Rectal smooth muscle tissue (tissue), 1 donor: ENCODE results near the gene FARSB.
A peak's percentile ranks its signal among the peaks of the same experiment; 100 is the strongest.
"Not testable (repeated sequence)": the region's sequence is repeated elsewhere in the genome, so short reads cannot be mapped to it uniquely, and the experiment has no call there.

Experiments
- H3K27ac ChIP-seq: one replicate; pipeline ENCODE4 v1.7.0; 2013; ENCODE audit warnings: low read depth, low read length, inconsistent platforms
- H3K27me3 ChIP-seq: one replicate; pipeline ENCODE4 v1.7.0; 2013; ENCODE audit warnings: low read length; ENCODE audit not compliant: control insufficient read depth, insufficient read depth
- H3K36me3 ChIP-seq: one replicate; pipeline ENCODE4 v1.7.0; 2013; ENCODE audit warnings: low read length; ENCODE audit not compliant: control insufficient read depth, insufficient read depth
- H3K4me1 ChIP-seq: one replicate; pipeline ENCODE4 v1.7.0; 2013; ENCODE audit warnings: low read length; ENCODE audit not compliant: control insufficient read depth, insufficient read depth
- H3K4me3 ChIP-seq: one replicate; pipeline ENCODE4 v1.7.0; 2013; ENCODE audit warnings: low read length
- H3K9ac ChIP-seq: one replicate; pipeline ENCODE4 v1.7.0; 2013; ENCODE audit warnings: low read length

Gene FARSB

DNA sequence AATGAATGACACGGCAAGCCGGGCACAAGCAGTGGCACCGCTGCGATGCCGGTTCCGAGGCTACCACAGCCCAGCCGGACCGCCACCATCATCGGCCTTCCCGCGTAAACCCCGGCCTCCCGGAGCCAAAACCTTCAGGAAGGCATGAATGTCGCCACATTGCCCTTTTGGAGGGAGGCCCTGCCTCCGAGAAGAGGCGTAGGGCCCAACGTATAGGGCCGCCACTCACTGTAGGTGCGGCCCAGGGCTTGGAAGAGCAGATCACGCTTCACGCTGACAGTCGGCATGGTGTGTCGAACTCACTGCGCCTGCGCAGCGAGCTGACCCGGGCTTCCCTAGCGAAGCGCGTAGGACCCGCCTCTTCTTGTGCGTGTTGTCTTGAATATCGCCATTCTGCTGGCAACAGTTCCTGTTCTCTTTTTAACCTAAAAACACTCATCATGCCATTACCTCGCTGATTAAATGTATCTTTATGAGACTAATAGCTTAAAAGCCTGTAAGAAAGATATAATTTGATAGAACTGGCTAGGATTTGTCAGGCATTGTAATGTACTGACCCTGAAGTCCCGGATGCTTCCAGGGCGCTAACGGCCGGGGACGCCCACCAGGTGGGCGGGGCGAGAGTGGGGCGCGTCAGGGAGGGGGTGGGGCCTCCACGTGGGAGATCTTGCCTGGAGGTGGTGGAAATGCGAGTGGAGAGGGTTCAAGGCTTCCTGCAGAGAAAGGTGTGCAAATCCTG lies at the start of gene FARSB:
FARSB (minus strand) TSS at position 306 of the 739 bp plus-strand sequence; CDS start at position 287, 19 bp downstream.
- peak within 1 kb of the TSS; percentile 56 for H3K9ac ChIP-seq
- H3K4me1 ChIP-seq: peaks cover 8% of the 10 kb centered on the region

DNA sequence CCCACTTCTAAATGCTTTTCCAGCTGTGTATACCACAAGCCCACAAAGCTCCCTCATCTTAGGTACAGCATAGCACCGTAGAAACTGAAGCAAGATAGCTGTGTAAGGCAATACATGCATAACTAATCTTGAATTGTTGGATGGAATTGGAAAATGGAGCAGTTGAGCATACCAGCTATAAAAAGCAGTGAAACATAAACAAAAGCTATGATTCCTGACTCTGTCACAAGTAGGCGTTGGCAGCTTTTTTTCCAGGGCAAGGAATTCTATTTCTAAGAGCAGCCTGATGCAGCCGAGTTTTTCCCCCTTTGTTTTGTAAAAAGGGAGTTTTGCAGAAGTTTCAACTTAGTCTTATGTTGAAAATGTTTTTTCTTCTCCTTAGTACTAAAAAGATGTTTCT lies 48.0 kb upstream of the FARSB start:
- Histone ChIP-seq H3K36me3 (no peaks in the 10 kb centered on the region), H3K4me3 (no peak overlapping the region), H3K27ac (no peak overlapping the region), H3K27me3 (no peaks in the 10 kb centered on the region), H3K9ac (no peak overlapping the region), H3K4me1 (no peaks in the 10 kb centered on the region)

More for the DNA sequence above, at the start of gene FARSB:
- Histone ChIP-seq H3K4me3 (peak within 1 kb of the TSS; percentile 77), H3K36me3 (no peaks in the 10 kb centered on the region), H3K27ac (peak within 1 kb of the TSS; percentile 93), H3K27me3 (no peaks in the 10 kb centered on the region)

DNA sequence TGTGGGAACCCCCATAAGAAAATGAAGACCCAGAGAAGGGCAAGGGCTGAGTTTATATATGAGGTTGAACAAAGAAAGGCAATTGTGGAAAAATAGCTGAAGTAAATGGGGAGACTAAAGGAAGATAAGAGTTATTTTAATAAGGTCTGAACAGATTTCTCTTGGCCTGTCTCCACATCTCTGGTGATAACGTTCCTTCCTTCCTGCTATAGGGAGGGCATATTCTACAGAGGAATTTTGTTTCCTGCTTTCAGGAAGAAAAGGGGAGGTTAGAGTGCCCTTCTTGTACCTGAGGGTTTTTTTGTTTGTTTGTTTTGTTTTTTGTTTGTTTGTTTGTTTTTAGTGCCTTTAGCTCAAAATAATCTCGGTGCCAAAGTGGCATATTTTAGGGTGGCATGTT lies 47.2 kb upstream of the FARSB start:
- Histone ChIP-seq H3K4me3 (no peak overlapping the region), H3K9ac (no peak overlapping the region), H3K27ac (no peak overlapping the region), H3K4me1 (no peaks in the 10 kb centered on the region), H3K36me3 (no peaks in the 10 kb centered on the region), H3K27me3 (no peaks in the 10 kb centered on the region)

DNA sequence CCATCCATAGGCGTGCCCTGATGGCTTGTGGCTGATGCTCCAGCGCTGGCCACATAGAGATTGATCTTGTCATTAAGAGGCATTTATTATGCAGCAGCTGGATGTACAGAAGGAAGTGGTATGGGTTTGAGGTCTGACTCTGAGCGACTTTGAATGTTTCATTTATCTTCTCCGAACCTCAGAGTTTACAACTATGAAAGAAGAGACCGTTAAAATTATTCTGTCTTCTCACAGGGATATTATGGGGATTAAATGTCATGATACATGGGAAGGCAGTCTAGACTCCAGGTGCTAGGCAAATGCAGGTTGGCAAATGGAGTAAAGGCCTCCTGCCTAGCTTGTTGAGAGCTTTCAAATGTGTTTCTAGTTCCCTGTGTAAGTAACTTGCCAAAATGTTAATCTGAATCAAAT lies 45.8 kb upstream of the FARSB start:
- no peak overlapping the region for H3K4me3 ChIP-seq
- H3K36me3 ChIP-seq: no peaks in the 10 kb centered on the region
- H3K4me1 ChIP-seq: no peaks in the 10 kb centered on the region
- no peaks in the 10 kb centered on the region for H3K27me3 ChIP-seq
- no peak overlapping the region for H3K27ac ChIP-seq
- H3K9ac ChIP-seq: no peak overlapping the region

DNA sequence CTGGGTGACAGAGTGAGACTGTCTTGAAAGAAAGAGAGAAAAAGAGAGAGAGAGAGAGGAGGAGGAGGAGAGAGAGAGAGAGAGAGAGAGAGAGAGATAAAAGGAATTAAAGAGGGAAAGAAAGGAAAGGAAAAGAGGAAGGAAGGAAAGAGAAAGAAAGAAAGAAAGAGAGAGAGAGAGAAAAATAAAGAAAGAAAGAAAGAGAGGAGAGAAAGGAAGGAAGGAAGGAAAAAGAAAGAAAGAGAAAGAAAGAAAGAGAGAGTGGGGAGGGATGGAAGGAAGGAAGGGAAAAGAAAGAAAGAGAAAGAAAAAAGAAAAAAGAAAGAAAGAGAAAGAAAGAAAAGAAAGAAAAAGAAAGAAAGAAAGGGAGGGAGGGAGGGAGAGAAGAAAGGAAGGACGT lies 45.3 kb upstream of the FARSB start:
- no peak overlapping the region for H3K9ac ChIP-seq
- no peaks in the 10 kb centered on the region for H3K27me3 ChIP-seq
- no peak overlapping the region for H3K27ac ChIP-seq
- no peaks in the 10 kb centered on the region for H3K4me1 ChIP-seq
- no peaks in the 10 kb centered on the region for H3K36me3 ChIP-seq
- no peak overlapping the region for H3K4me3 ChIP-seq

DNA sequence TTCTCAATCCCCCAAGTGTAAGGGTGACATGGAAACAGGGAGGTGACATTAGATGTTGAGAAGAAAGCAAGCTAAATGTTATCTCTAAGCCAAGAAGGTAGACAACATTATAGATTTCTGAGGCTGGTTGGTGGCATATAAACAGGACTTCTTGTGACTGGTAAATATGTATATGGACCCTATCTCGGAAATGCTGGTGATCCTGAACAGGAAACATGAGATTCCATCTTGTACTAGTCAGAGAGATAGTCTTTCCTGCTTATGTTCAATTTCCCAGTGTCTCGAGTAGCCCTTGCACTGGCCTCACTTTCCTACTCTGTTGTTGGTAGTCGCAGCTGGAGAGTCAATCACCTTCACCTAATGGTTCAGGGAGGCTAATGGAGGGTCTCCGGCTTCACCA lies 42.4 kb upstream of the FARSB start:
- no peaks in the 10 kb centered on the region for H3K36me3 ChIP-seq
- H3K27ac ChIP-seq: no peak overlapping the region
- H3K4me3 ChIP-seq: no peak overlapping the region
- no peaks in the 10 kb centered on the region for H3K4me1 ChIP-seq
- no peak overlapping the region for H3K9ac ChIP-seq
- H3K27me3 ChIP-seq: no peaks in the 10 kb centered on the region

DNA sequence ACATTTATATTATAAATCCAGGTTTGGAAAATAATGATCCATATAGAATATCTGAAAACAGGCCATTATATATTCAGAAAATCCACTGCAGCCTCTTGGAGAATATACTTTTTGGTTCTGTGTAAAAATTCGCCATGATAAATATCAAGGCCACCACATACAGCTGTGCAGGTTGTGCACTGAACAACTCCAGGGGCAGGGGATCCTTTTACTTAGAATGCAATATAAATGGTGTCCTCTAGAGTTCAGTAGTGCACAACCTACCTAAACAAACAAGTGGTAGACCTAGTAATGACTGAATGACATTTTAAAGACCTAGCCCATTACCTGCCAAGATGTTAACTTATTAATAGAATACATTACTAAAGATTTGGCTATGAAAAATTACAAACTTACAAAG lies 37.9 kb upstream of the FARSB start:
- H3K36me3 ChIP-seq: no peaks in the 10 kb centered on the region
- no peak overlapping the region for H3K27ac ChIP-seq

DNA sequence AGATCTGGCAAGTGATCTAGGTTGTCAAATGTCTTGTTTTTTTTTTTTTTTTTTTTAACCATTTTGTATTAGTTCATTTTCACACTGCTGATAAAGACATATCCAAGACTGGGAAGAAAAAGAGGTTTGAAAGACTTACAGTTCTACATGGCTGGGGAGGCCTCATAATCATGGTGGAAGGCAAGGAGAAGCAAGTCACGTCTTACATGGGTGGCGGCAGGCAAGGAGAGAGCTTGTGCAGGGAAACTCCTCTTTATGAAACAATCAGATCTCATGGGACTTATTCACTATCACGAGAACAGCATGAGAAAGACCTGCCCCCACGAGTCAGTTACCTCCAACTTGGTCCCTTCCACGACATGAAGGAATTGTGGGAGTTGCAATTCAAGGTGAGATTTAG lies 37.5 kb upstream of the FARSB start:
- not testable (repeated sequence) for H3K9ac ChIP-seq, H3K27ac ChIP-seq, H3K36me3 ChIP-seq, H3K4me3 ChIP-seq, H3K4me1 ChIP-seq, H3K27me3 ChIP-seq

More for the DNA sequence above, 37.9 kb upstream of the FARSB start:
- no peak overlapping the region for H3K9ac ChIP-seq
- H3K27me3 ChIP-seq: no peaks in the 10 kb centered on the region
- H3K4me3 ChIP-seq: no peak overlapping the region
- no peaks in the 10 kb centered on the region for H3K4me1 ChIP-seq

DNA sequence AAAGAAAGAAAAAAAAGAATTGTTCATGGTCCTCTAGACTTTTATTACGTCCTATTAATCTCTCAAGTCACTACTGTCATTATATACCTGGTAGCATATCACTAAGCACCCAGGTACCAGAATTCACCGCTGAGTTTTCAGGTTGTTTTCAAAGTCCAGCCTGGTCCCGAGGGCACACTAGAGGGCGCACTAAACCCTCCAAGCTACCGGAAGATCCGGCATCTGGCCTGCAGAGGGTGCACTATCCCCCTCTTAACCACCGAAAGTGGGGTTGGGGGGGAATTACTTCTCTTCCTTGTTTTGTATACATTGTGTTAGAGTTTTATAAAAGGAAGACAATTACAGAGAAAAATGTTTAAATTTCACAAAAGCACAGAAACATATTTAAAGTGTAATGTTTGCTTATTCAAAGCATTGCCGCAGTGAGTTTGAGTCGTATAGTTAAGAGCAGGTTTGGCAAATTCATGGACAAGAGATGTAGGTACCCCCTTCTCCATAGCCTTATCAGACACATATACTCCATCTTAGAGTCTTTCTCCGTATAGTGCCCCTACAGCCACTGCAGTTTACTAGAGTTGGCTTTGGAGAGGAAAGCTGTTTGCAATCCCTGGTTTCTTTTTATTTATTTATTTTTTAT lies 34.8 kb upstream of the FARSB start:
- Histone ChIP-seq H3K4me1 (no peaks in the 10 kb centered on the region), H3K4me3 (no peak overlapping the region), H3K9ac (no peak overlapping the region), H3K27ac (no peak overlapping the region), H3K27me3 (no peaks in the 10 kb centered on the region), H3K36me3 (no peaks in the 10 kb centered on the region)

DNA sequence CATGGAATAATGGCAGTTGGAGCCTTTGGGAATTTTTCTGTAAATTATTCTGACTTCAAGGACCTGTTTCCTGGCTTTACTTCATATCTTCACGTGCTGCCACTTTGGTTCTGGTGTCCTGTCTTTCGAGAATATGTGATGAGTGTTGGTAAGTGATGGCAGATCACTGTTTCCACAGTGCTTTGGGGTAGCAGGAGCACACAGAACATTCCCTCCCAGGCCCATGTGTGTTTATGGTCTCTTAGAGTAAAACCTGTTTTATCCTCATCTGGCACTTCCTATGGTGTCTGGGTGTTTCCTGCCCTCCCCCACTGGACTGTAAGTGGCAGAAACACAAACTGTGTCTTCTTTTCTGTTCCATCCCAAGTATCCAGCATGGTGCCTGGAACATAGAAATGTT lies 33.4 kb upstream of the FARSB start:
- Histone ChIP-seq H3K36me3 (no peaks in the 10 kb centered on the region), H3K4me3 (no peak overlapping the region), H3K4me1 (no peaks in the 10 kb centered on the region), H3K27ac (no peak overlapping the region), H3K9ac (no peak overlapping the region), H3K27me3 (no peaks in the 10 kb centered on the region)

DNA sequence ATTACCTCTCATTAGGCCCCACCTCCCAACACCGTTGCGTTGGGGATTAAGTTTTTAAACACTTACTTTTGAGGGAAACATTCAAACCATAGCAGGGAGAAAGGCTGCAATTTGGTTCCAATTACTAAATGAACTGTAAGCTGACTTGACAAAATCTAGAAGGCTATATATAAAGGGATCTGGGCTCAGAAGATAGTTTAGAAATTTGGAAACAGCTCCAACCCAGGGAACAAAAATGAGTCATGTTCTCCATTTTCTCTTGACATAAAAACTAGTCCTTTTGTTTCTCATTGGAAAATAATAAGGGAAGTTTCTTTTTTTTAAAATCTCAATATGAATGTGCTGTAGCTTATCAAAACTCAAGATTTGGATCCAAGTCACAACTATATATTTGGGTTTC lies 33.0 kb upstream of the FARSB start:
- Histone ChIP-seq H3K36me3 (no peaks in the 10 kb centered on the region), H3K9ac (no peak overlapping the region), H3K4me3 (no peak overlapping the region), H3K27me3 (no peaks in the 10 kb centered on the region), H3K27ac (no peak overlapping the region), H3K4me1 (no peaks in the 10 kb centered on the region)

DNA sequence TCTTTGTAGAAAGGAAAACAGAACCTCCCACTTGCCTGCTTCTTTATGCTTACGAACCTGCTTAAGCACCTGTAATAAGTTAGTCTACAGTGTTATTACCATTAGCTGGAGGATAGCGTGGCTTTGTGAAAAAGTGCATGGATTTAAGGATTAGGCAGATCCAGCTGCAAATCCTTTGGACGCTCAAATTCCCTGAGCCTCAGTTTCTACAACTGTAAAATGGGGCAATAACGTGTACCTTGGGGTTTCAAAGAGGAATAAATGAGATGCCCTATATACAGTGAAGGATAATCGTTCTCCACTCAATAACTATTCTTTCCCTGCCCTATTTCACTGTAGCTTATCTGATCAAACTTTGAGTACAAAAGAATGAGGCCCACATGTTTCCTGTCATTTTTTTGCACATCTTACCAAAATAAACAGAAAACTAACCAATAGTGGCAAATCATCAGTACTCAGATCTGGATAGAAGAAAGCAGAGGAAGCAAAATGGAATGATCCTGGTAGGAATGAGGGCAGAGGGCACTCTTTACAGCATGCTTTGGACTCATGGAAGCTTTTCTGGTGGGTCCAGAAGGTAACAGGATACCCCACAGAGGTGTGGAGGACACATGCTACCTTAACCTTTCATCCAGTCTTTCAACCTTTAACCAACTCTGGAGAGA lies 30.3 kb upstream of the FARSB start:
- Histone ChIP-seq H3K4me3 (no peak overlapping the region), H3K27me3 (no peaks in the 10 kb centered on the region), H3K9ac (no peak overlapping the region), H3K27ac (no peak overlapping the region), H3K4me1 (no peaks in the 10 kb centered on the region), H3K36me3 (no peaks in the 10 kb centered on the region)
